NOMO-1 treated with dmso at 0.1 percent for 144 hours (cell line): ENCODE measurements around the gene GRIK4.
A peak's percentile ranks its signal among the peaks of the same experiment; 100 is the strongest.

Source experiments
- DNase-seq: peaks from one replicate; lab custom pipeline; 2025; ENCODE audit not compliant: unreplicated experiment; lab: John Stamatoyannopoulos, UW

The GRIK4 gene

GRCh38 chr11:120662071-120662676 lies 150.6 kb downstream of the GRIK4 start:
- no peak for DNase-seq

GRCh38 chr11:120663142-120663541 lies 151.6 kb downstream of the GRIK4 start:
- no peak for DNase-seq

GRCh38 chr11:120666121-120666639 lies 154.6 kb downstream of the GRIK4 start:
- DNase-seq: no peak

GRCh38 chr11:120667281-120667680 lies 155.7 kb downstream of the GRIK4 start:
- no peak for DNase-seq

- DNase-seq: no peak
Observed at GRCh38 chr11:120667934-120668333, 156.4 kb downstream of the GRIK4 start.

- no peak for DNase-seq
Observed at GRCh38 chr11:120668537-120668936, 157.0 kb downstream of the GRIK4 start.

- DNase-seq: no peak
Observed at GRCh38 chr11:120674542-120674941, 163.0 kb downstream of the GRIK4 start.

GRCh38 chr11:120675171-120675570 lies 163.6 kb downstream of the GRIK4 start:
- no peak for DNase-seq

- DNase-seq: no peak
Observed at GRCh38 chr11:120676991-120677390, 165.4 kb downstream of the GRIK4 start.

- no peak for DNase-seq
Observed at GRCh38 chr11:120680322-120680721, 168.8 kb downstream of the GRIK4 start.

- DNase-seq: no peak
Observed at GRCh38 chr11:120681434-120682331, 170.1 kb downstream of the GRIK4 start.

GRCh38 chr11:120682332-120682649 lies 170.7 kb downstream of the GRIK4 start:
- DNase-seq: no peak

GRCh38 chr11:120682866-120683265 lies 171.3 kb downstream of the GRIK4 start:
- no peak for DNase-seq

GRCh38 chr11:120686516-120686915 lies 175.0 kb downstream of the GRIK4 start:
- DNase-seq: no peak

GRCh38 chr11:120688163-120688562 lies 176.6 kb downstream of the GRIK4 start:
- DNase-seq: peak; percentile 69

- no peak for DNase-seq
Observed at GRCh38 chr11:120689596-120690275, 178.2 kb downstream of the GRIK4 start.

- DNase-seq: no peak
Observed at GRCh38 chr11:120690406-120690805, 178.9 kb downstream of the GRIK4 start.

GRCh38 chr11:120694726-120695125 lies 183.2 kb downstream of the GRIK4 start:
- peak; percentile 30 for DNase-seq

GRCh38 chr11:120695426-120695825 lies 183.9 kb downstream of the GRIK4 start:
- no peak for DNase-seq

GRCh38 chr11:120695939-120696338 lies 184.4 kb downstream of the GRIK4 start:
- no peak for DNase-seq

- no peak for DNase-seq
Observed at GRCh38 chr11:120696597-120697218, 185.2 kb downstream of the GRIK4 start.
